GM04503 (cell line): ENCODE measurements around the gene DLGAP4.

ENCODE experiments used
- DNase-seq: peaks from one replicate; pipeline ENCODE4 v3.0.0-alpha.2; 2012; ENCODE audit warnings: low read depth

DLGAP4 gene

DNA sequence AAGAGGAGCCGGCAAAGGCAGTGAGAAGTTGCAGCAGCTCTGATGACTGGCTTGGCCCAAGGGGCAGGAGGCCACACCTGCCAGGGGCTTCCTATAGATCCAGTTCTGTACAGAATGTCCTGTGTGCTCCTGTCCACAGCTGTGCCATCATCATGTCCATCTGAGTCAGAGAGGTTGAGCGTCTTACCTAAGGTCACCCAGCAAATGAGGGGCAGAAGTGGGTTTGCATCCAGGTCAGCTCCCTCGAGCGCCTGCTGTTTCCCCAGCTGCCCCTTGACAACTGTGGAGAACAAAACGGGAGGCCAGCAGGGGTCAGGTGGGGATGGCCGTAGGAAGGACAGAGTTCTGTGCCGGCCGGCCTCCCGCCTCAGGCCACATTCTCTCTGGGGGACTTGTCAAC, 47.6 kb downstream of the DLGAP4 start:
- no peak for DNase-seq

DNA sequence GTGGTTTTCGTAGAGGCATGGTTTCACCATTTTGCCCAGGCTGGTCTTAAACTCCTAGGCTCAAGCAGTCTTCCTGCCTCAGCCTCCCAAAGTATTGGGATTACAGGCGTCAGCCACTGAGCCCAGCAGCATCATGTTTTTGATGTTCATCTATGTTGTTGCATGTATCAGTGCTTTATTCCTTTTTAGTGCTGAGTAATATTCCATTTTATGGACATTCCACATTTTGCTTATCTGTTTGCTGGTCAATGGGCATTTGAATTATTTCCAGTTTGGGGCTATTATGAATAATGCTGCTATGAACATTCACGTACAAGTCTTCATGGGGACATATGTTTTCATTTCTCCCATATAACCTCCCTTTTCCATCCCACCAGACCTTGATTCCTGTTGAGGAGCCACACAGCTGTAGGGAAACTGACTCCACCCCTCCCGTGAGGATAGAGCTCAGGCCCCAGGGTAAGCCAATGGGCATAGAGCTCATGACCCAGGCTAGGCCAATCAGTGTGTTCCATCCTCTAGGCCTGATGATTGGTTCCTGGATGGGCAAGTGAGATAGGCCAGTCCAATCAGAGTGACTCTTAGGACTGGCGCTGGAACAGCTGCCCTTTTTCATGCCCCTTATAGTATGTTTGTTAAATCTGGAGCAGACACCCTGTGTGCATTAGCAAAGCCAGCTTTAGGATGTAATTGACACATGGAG, 49.5 kb downstream of the DLGAP4 start:
- no peak for DNase-seq

DNA sequence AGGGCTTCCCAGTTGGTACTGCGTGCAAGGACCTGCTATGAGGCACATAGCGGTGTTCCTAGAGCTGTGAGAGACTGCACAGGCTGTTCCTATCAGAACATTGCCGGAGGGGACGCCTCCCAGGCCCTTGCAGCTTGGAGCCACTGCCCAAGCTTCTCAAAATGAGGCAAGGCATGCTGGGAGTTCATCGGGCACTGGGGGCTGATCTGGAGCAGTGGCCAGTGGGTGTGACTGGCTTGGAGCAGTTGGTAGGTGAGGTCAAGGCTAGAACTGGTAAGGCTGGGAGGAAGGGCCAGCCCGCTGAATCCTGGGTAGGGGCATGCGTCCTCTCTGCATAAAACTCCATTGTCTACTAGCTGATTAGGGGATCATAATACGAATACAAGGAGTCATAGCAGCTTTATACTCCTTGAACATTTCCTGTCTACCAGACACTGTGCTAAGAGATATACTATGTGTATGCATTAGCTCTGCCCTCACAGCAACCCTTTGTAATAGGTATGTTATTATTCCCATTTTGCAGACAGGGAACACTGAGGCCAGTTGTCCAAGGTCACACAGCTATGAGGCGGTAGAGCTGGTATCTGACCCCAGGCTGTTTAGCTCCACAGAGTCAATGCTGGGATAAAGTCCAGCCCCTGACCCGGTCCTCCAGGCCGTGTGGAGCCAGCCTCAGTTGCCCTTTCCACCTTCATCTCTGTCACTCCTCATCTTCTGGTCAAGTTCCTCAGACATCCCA, 53.7 kb downstream of the DLGAP4 start:
- DNase-seq, result no peak

DNA sequence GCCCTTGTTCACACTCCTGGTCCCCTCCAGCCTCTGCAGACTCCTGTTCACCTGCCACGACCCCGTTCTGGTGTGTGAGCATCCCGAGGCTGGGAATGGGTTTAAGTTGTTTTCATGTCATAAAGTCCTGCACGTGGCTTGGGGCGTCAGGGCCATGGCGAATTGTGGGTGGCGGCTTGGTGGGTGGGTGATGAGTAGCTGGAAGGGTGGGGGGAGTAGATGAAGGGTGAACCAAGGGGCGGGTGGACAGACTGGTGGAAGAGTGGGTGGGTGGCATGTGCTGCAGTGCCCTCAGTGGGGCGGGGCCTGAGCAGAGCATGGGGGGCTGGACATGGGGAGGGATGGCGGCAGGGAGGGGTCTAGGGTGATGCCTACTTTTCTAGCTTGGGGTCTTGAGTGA, 54.3 kb downstream of the DLGAP4 start:
- no peak for DNase-seq

DNA sequence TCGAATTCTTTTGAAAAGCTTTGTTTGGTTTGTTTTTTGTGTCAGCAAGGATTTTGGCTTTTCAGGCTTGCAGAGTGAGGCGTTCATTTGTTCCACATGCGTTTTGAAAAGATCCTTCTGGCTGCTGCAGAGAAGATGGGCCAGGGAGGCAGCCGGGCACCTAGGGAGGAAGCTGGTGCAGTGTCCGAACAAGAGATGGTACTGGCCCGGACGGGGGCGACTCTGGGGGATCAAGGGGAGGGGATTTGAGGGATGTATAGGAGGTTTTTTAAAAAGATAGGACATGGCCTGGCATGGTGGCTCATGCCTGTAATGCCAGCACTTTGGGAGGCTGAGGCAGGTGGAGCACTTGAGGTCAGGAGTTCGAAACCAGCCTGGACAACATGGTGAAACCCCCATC, 55.3 kb downstream of the DLGAP4 start:
- DNase-seq, result no peak

DNA sequence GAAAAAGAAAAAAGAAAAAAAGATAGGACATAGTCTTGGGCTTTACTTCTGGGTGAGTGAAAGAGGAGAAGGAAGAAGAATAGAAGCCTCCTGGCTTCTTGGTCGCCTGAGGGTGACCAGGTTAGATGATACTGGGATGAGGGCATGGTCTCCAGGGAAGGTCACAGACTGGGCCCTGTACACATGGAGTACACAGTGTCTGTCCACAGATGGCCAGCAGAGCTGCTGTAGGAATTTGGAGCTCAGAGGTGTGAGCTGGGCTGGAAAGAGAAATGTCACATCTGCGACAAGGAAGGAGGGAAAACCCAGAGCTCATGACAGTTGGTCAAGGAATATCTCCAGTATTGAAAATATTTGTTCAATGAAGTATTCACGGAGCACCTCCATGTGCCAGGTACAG, 56.1 kb downstream of the DLGAP4 start:
- DNase-seq, result no peak

DNA sequence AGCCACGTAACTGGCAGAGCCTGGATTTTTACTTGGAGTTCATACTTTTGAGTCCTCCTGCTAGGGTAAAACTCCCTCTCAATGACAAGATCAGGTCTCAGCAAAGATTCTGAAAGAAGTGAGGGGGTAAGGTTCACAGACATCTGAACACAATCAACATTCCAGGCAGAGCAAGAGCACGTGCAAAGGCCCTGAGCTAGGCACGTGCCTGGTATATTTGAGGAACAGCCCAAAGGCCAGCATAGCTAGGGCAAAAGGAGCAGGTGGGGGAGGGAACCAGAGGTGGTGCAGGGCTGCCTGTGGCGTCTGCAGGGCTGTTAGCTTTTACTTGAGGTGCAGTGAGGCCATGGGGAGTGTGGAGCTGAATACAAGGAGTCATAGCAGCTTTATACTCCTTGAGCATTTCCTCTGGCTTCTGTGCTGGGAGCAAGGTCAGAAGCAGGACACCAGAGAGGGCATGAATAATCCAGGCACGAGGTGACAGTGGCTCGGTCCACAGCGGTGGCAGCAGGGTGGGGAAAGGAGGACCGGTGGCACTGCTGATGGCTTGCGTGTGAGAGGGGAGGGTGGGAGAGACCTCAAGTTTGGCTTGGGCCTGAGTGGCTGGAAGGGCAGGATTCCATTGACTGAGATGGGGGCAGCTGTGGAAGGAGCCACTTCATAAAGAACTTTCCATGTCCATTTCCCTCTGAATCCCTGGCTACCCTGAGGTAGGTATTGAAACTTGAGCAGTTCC, 57.0 kb downstream of the DLGAP4 start:
- no peak for DNase-seq

DNA sequence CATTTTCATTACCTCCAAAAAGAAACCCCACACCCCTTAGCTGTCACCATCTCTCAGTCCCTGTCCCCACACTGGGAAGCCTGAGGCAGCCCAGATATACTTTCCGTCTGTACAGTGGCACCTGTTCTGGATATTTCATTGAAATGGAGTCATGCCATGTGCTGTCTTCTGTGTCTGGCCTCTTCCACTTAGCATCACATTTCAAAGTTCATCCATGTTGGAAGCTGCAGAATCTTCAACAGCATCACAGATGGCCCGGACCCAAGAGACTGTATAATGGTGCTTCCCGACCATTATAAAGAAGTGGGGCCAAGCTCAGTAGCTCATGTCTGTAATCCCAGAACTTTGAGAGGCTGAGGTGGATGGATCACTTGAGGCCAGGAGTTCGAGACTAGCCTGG, 58.4 kb downstream of the DLGAP4 start:
- no peak for DNase-seq

DNA sequence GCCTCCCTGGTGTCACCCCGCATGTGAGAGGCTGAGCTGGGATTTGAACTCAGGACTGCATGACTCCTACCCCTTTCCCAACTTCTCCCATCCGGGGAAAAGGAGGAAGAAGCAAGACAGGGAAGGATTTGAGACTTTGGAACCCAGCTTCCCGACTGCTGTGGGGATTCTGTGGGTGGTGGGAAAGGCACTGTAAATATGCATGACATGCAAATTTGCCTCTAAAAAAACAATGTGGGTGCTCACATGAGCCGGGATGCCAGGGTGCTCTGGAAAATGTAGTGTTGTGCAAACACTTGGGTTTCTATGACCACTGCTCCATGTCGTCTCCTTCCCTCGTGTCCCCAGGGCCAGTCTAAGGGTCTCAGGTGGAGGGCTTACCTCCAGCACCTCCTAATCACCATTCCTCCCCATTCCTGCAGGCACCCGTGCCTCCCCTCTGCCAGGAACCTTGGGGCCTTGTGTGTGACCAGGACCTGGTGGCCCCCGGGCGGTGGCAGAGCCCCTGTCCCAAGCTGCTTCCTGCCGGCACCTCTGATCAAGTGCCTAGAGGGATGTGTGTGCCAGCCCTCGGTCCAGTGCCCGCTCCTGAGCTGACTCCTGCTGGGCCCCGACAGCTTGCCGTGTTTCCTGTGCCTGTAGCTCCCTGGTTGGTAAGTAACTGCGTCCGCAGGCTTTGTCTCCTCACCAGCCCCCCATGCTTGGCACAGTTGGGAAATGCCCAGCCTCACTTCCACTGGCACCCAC, 60.7 kb downstream of the DLGAP4 start:
- DNase-seq, result no peak

DNA sequence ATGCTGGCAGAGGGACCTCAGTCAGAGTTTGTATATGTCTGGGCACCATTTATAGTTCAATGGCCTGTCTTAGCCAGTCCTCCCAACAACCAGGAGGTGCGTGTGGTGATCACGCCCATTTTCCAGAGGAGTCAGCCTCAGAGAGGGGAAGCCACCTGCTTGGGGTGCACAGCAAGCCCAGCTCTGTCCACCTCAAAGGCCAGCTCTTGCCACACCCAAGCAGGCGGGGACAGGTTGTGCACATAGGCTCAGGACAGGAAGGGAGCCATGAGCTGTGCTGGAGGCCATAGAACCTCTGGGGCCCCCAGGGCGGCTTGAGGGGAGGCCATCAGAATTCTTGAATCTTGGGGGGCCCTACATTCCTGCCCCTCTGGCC, 61.2 kb downstream of the DLGAP4 start:
- no peak for DNase-seq

DNA sequence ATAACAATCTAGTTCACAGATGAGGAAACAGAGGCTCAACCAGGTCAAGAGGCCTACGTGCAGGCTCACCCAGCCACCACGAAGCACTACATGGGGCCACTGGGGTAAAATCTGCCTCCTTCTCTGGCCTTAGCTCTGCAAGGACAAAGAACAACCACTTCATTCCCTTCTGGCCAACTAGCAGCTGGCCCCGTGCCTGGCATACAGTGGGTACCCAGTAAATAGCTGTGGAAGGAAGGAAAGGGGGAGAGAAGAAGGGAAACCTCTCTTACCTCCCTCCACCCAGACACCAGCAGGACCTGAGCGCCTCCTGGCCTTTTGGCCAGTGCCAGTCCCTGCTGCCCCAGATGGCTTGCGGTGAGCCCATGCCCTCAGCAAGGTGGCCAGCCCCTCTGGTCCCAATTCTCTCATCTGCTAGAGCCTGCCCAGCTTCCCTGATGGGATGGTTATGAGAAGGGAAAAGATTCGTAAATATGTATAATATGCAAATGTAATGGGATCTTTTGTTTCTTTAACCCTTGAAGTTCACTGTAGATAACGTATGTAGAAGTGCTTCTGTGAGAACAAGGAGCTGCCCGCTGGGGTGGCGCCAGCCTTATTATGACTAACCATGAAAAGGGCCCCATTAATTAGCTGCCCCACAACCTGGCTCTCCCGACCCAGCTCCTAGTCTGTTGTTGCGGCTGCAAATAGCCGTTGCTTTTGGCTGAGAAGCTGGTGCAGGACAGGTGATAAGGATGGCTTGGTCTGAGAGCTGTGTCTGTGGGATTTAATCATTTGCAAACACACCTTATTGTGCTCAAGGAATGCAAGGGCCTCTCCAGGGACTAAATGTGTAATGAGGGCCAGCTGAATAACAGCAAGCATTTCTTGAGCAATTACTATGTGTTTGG, 62.0 kb downstream of the DLGAP4 start:
- DNase-seq, result no peak

DNA sequence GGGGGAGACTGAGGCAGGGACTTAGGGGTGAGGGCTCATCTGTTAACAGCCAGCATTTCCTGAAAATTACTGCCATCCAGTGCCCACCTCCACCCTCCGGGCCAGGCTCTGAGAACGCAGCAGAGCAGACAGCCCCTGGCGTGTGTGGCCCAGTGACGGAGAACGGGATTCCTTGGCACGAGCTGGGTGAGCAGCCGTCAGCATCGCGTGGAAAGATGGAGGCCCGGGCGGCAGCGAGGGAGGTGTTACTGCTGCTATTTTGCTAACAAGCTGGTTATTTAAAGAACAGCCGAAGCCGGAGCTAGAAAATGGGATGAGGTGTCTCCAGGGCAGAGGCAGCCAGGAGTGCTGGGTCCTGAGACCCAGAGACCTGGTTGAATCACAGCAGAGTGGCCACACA, 62.7 kb downstream of the DLGAP4 start:
- DNase-seq, result no peak

DNA sequence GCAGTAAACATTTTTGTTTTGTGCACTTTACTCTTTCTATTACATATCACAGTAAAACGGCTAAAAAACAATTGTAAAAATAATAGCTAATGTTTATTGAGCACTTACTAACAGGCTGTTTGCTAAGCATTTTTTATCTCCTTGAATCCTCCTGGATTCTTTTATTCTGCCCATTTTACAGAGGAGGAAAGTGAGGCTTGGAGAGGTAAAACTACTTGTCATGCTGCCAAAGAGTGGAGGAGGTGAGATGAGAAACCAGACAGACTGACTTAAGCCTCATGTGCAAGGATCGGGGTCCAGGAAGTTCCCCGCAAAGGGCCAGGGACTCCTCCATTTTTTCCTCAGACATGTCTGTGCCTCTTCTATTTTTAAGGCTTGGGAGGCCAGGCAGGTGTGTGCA, 63.6 kb downstream of the DLGAP4 start:
- no peak for DNase-seq

DNA sequence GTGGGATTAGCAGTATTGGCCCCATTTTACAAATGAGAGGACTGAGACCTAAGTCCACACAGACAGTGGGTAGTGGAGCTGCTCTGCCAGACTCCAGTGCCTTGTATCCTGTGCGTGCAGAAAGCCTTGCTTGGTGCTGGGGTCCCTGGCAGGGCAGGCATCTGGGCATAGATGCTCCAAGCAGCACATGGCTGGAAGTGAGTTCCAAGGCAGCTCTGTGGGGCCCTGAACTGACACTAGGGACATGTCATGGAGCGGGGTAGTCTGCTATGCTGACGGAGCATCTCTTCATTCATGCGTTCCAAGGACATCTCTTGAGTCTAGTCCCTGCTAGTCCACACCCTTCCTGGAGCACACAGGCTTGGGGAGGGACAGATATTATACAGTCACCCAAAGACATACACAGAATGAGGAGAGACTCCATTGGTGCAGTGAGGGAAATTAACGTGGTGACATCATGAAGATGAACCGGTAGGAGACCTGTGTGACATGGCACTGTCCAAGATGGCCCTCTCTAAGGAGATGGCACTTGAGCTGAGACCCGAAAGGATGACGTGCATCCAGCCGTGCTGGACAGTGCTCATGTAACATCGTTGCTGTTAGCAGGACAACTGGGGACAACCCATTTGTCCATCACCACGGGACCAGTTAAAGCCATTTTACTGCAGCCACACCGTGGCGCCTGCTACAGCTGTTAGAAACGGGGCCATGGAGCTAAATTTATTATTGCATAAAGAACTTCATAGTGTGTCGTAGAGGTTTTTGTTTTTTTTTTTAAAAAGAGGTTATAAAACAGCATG, 65.1 kb downstream of the DLGAP4 start:
- DNase-seq, result no peak

DNA sequence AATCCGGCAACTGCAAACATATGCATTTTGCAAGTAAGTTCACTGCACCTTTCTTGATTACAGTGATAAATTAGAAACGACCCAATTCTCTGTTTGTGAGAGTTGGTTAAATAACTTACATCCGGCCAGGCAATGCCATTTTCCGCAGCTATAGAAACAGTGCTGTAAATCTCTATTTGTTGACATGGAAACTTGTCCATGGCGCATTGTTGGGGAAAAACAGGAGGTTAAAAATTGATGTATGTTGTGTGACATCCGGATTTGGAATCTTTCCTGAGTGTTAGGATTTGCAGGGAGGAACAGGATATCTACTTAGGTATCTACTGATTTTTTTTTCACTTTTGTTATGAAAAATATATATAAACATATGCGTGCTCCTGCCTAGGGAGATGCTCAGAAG, 66.5 kb downstream of the DLGAP4 start:
- no peak for DNase-seq

DNA sequence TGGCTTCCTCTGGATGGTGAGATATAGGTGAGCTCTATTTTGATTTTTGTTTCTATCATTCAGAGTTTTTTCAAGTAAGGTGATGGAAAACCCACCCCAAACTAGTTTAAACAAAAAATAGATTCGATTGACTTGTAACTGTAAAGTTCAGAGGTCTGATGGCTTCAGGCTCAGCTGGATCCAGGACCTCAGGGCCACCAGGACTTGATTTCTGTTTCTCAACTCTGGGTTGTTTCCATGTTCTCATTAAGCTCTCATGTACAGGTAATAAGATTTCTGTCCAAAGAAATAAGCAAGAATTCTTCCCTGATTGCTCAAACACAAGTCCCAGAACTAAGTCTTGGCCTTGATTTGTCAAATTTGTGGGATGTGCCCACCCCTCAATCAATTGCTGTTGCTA, 67.0 kb downstream of the DLGAP4 start:
- no peak for DNase-seq

DNA sequence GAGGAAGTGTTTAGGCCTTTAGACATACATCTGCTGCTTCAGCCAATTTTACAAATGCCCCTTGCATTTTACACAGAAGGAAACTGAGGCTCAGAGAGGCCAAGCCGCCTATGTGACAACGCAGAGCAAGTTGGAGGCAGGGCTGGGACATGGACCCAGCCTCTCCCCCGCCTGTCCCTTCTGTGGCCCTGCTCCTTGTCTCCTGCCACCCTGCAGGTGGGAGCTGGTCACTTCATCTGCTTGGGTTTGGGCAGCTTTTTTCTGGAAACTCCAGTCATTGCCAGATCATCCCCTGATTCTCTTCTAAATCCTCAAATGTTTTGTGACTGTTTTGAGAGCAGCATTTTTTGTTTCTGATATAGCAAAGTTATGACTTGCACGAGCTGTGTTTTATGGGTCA, 68.9 kb downstream of the DLGAP4 start:
- DNase-seq, result no peak

DNA sequence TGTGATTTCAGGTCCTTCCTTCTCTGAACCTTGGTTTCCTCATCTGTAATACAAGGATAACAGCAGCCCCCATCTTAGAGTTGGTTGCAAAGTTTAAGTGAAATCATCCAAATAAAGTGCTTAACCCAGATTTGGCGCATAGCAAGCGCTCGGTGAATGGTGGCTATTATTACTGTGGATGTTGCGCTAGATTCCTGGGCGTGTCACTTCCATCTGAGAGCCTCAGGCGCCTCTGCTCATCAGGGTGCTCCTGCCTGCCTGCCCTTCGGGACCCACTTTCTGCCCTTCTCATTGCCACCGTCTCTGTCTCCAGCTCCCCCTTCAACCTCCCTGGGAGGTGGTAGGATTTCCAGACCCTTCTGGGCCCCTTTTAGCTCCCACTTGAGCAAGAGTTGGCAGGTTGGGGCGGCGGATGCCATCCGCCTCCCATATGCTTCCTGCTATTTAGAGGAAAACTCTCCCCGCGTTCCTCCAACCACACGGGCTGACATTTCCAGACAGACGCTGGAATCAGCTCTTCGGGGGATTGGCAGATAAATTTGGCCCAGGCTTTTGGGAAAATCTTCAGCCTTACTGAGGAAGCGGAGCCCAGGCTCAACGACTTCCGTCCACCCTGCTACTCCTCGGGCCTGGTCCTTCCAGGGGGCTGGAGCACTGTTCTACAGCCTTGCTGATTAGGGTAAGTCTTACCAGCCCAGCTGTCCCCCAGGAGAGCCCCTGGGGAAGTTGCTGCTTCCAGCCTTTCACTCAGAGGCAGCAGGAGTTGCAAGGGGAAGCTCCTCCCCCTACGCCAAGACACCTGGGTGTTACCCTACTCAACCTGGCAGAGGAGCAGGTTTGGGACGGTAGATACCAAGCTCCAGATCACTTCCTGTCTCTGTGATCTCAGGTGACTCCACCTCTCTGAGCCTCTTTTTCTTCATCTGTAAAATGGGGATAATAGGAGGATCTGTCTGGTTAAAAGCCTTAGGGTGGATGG, 71.5 kb downstream of the DLGAP4 start:
- no peak for DNase-seq

DNA sequence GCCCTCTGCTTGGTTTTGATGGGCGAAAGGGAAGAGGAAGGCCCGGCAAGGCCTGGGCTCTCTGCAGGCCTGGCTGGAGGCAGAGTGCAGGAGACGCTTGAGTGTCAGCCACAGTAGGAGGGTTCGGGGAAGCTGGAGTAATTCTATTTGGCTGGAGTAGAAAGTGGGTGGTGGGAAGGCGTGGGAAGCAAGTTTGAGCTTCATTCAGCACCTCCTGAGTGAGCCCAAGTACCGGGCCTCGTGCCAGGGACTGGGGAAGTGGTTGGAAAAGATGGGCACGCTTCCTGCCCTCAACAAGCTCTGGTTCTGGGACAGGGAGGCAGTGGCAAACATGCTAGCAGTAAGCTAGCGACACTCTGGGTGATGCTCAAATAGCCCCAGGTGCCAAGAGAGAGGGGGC, 72.5 kb downstream of the DLGAP4 start:
- no peak for DNase-seq
